Neural crest cell (in vitro differentiated cells): ENCODE data around the gene EEF1AKMT4. TPM values are rescaled to one million over a fixed set of nuclear protein-coding genes. Genes with fewer than 3 reads are reported as not detected.

Source experiments
- DNase-seq: peaks from one replicate; pipeline ENCODE4 v3.0.0; 2021; ENCODE audit warnings: low read depth, mixed read lengths, low spot score
- H3K27ac Mint-ChIP-seq: one replicate; pipeline ENCODE4 v1.8.0; 2021; ENCODE audit warnings: mild to moderate bottlenecking, mixed read lengths; ENCODE audit not compliant: unreplicated experiment
- H3K27me3 Mint-ChIP-seq: 2 replicates; pipeline ENCODE4 v1.8.0; 2021; ENCODE audit warnings: low read depth, mild to moderate bottlenecking, mixed read lengths
- H3K36me3 Mint-ChIP-seq: 2 replicates; pipeline ENCODE4 v1.8.0; 2021; ENCODE audit warnings: low read depth, mild to moderate bottlenecking, mixed read lengths
- H3K4me1 Mint-ChIP-seq: 2 replicates; pipeline ENCODE4 v1.8.0; 2021; ENCODE audit warnings: mixed read lengths
- H3K4me3 Mint-ChIP-seq: one replicate; pipeline ENCODE4 v1.8.0; 2021; ENCODE audit warnings: mild to moderate bottlenecking, mixed read lengths
- H3K9me3 Mint-ChIP-seq: 2 replicates; pipeline ENCODE4 v1.8.0; 2021; ENCODE audit warnings: mixed read lengths
- total RNA-seq: library from RNA; stranded (reverse); gene quantifications from 2 replicates; pipeline ENCODE4 v1.2.1, GENCODE V29; 2021
- TF ChIP-seq, protein P1 (sequence below): fragments of 200-600 bp; sonication (generic); conservative IDR thresholded peaks from 2 replicates; pipeline ENCODE4 v1.5.0; 2021; ENCODE audit warnings: antibody characterized with exemption, mild to moderate bottlenecking

Gene EEF1AKMT4
- total RNA-seq, 1 donor from 2014 or later: 3.4 TPM

DNA sequence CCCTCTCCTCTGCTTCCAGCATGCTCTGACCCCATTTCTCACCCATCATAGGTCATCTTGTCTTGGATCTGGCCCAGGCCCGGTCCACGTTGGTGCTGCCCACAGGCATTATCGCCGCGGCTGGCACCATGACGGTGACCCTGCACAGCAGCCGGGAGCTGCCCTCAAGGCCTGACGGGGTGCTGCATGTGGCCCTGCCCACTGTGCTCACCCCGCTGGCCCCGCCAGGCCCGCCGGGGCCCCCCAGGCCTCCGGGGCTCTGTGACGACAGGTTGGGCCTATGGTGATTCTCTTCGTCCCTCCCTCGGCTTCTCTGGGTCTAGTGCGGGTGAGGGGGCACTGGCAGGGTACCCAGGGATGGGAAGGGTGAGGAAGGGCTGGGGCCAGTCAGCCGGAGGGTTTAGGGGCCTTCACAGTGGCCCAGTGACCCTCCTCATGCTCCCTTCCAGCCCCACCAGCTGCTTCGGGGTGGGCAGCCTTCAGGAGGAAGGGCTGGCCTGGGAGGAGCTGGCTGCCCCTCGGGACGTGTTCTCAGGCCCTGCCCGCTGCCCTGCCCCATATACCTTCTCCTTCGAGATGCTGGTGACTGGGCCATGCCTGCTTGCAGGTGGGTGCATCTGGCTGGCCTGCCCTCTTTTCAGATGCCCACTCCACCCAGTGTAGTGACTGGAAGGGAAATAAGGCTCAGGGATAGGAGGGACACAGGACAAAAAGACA, 16.2 kb upstream of the EEF1AKMT4 start:
- no peak overlapping the region for H3K4me3 Mint-ChIP-seq
- no peaks in the 10 kb centered on the region for H3K36me3 Mint-ChIP-seq
- peaks cover 69% of the 10 kb centered on the region for H3K27me3 Mint-ChIP-seq
- no peak for DNase-seq
- peaks cover 8% of the 10 kb centered on the region for H3K4me1 Mint-ChIP-seq
- TF ChIP-seq, protein P1, sequence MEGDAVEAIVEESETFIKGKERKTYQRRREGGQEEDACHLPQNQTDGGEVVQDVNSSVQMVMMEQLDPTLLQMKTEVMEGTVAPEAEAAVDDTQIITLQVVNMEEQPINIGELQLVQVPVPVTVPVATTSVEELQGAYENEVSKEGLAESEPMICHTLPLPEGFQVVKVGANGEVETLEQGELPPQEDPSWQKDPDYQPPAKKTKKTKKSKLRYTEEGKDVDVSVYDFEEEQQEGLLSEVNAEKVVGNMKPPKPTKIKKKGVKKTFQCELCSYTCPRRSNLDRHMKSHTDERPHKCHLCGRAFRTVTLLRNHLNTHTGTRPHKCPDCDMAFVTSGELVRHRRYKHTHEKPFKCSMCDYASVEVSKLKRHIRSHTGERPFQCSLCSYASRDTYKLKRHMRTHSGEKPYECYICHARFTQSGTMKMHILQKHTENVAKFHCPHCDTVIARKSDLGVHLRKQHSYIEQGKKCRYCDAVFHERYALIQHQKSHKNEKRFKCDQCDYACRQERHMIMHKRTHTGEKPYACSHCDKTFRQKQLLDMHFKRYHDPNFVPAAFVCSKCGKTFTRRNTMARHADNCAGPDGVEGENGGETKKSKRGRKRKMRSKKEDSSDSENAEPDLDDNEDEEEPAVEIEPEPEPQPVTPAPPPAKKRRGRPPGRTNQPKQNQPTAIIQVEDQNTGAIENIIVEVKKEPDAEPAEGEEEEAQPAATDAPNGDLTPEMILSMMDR: no peak
- H3K27ac Mint-ChIP-seq: no peak overlapping the region
- no peaks in the 10 kb centered on the region for H3K9me3 Mint-ChIP-seq

DNA sequence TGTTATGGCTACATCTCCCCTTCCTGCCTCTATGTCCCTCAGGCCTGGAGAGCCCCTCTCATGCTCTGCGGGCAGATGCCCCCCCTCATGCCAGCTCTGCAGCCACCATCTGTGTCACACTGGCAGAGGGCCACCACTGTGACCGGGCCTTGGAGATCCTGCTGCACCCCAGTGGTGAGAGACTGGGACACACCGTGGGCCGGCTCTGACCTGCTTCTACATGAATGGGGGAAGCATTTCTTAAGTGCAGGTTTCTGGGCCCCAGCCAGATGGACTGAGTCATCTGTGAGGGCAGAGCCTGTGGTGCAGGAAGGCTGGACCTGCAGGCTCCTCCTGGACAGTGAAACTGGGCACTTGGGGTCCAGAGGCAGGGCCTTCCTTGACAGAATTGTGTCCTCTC, 15.2 kb upstream of the EEF1AKMT4 start:
- no peak overlapping the region for H3K4me3 Mint-ChIP-seq

DNA sequence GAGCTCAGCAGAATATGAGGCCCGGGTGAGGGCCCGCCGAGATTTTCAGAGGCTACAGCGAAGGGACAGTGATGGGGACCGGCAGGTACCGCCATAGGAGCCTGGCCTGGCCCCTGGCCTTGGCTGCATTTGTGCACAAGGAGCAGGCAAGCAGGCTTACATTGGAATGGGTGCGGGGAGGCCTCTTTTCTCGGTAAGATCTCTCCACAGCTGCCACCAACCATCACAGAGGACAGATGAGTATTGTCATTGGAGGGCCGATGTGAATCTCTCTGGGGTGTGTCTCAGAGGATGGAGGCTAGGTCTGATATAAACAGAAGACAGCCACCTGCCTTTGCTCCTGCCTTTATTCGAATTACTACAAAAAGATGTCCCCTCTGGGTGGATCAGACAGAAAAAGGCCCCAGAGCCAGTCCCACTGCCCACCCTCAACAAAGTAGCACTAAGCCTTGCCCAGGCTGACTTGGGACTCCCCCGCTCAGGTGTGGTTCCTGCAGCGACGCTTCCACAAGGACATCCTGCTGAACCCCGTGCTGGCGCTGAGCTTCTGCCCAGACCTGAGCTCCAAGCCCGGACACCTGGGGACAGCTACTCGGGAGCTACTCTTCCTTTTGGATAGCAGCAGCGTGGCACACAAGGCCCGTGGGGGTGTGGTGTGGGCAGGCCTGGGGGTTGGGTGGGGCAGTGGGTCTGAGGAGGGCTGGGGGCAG, 14.6 kb upstream of the EEF1AKMT4 start:
- Mint-ChIP-seq H3K36me3 (no peaks in the 10 kb centered on the region), H3K27ac (no peak overlapping the region)

More for the DNA sequence above, 15.2 kb upstream of the EEF1AKMT4 start:
- Mint-ChIP-seq H3K27ac (no peak overlapping the region), H3K36me3 (no peaks in the 10 kb centered on the region), H3K4me1 (peaks cover 8% of the 10 kb centered on the region), H3K27me3 (peaks cover 60% of the 10 kb centered on the region), H3K9me3 (no peaks in the 10 kb centered on the region)
- DNase-seq: no peak
- TF ChIP-seq, protein P1: no peak

DNA sequence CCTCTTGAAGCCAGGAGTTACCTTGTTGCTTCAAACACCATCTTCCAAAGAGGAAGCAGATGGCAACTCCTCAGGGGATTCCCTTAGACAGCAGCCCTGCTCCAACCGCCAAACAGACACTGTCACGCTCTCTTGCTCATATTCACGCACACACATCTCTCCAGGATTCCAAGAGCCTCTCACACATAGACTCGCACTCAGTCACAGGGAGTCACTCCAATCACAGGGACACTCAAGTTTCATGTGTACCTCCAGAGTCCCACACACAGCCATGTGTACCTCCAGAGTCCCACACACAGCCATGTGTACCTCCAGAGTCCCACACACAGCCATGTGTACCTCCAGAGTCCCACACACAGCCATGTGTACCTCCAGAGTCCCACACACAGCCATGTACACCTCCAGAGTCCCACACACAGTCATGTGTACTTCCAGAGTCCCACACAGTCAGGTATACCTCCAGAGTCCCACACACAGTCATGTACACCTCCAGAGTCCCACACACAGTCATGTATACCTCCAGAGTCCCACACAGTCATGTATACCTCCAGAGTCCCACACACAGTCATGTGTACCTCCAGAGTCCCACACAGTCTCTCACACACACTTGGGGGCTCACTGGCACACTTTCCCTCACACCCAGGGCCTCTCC, 14.0 kb upstream of the EEF1AKMT4 start:
- Mint-ChIP-seq H3K9me3 (no peaks in the 10 kb centered on the region), H3K27me3 (peaks cover 54% of the 10 kb centered on the region), H3K27ac (no peak overlapping the region), H3K4me3 (no peak overlapping the region), H3K36me3 (no peaks in the 10 kb centered on the region), H3K4me1 (peaks cover 8% of the 10 kb centered on the region)
- TF ChIP-seq, protein P1: no peak
- DNase-seq: no peak

More for the DNA sequence above, 14.6 kb upstream of the EEF1AKMT4 start:
- DNase-seq: no peak
- H3K9me3 Mint-ChIP-seq: no peaks in the 10 kb centered on the region
- H3K4me1 Mint-ChIP-seq: peaks cover 8% of the 10 kb centered on the region
- peaks cover 55% of the 10 kb centered on the region for H3K27me3 Mint-ChIP-seq
- H3K4me3 Mint-ChIP-seq: no peak overlapping the region
- TF ChIP-seq, protein P1: no peak

DNA sequence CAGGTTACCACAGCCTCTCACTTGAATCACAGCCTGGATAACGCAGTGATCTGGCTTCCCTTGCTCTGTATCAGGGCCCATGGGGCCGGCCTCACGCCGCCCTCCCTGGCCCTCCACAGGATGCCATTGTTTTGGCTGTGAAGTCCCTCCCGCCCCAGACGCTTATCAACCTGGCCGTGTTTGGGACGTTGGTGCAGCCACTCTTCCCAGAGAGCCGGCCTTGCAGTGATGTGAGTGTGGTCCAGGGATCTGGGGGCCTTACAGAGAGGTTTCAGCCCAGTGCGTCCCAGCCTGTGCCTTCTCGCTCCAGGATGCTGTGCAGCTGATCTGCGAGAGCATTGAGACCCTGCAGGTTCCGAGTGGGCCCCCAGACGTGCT, 13.4 kb upstream of the EEF1AKMT4 start:
- TF ChIP-seq, protein P1: no peak
- Mint-ChIP-seq H3K27me3 (peaks cover 51% of the 10 kb centered on the region), H3K36me3 (no peaks in the 10 kb centered on the region), H3K4me3 (no peak overlapping the region), H3K9me3 (no peaks in the 10 kb centered on the region), H3K27ac (no peak overlapping the region), H3K4me1 (peaks cover 6% of the 10 kb centered on the region)
- DNase-seq: no peak
